Activated B cell treated with CpG ODN at 0.5 μM for 24 hours (primary cell): ENCODE results near the gene ADIPOQ. TPM values are rescaled to one million over a fixed set of nuclear protein-coding genes. Genes with fewer than 3 reads are reported as not detected.
"Not testable (repeated sequence)": the region's sequence is repeated elsewhere in the genome, so short reads cannot be mapped to it uniquely, and the experiment has no call there.

ENCODE experiments used
- ATAC-seq: fragments of 200-7000 bp; cut with Tn5 transposase; one replicate; pipeline ENCODE4 v1.10.0; 2021; ENCODE audit warnings: low read depth, mild to moderate bottlenecking, moderate library complexity
- CTCF ChIA-PET: fragments of 350-600 bp; sonication (Branson Sonifier 250); formaldehyde crosslinking; loops from one replicate; lab custom pipeline; 2021; ENCODE audit warnings: antibody characterized with exemption; lab: Charles Lee
- POLR2A ChIA-PET: fragments of 350-600 bp; sonication (Branson Sonifier 250); formaldehyde crosslinking; loops from one replicate; lab custom pipeline; 2021; ENCODE audit warnings: antibody characterized with exemption; lab: Charles Lee
- DNase-seq: peaks from one replicate; pipeline ENCODE4 v3.0.0; 2022
- H3K27ac Mint-ChIP-seq: one replicate; pipeline ENCODE4 v1.8.0; 2020; ENCODE audit warnings: mixed read lengths
- H3K27me3 Mint-ChIP-seq: one replicate; pipeline ENCODE4 v1.8.0; 2021; ENCODE audit warnings: mixed read lengths
- H3K36me3 Mint-ChIP-seq: one replicate; pipeline ENCODE4 v1.8.0; 2021; ENCODE audit warnings: low read depth, mixed read lengths
- H3K4me1 Mint-ChIP-seq: one replicate; pipeline ENCODE4 v1.8.0; 2021; ENCODE audit warnings: mixed read lengths
- H3K4me3 Mint-ChIP-seq: one replicate; pipeline ENCODE4 v1.8.0; 2020; ENCODE audit warnings: mild to moderate bottlenecking, mixed read lengths
- H3K9me3 Mint-ChIP-seq: one replicate; pipeline ENCODE4 v1.8.0; 2020; ENCODE audit warnings: mixed read lengths
- CTCF ChIP-seq: fragments of 200-600 bp; IDR thresholded peaks from one replicate; pipeline ENCODE4 v1.8.0; 2022; ENCODE audit warnings: antibody characterized with exemption, mild to moderate bottlenecking
- intact Hi-C: fragments of 100-400 bp; cut with micrococcal nuclease; formaldehyde crosslinking; loops from one replicate; pipeline ENCODE4 v1.15.1; 2024
- total RNA-seq: library from RNA; stranded (reverse); gene quantifications from 2 replicates; pipeline ENCODE4 v1.2.3, GENCODE V29; 2022

The ADIPOQ gene
- total RNA-seq, 1 donor from 2014 or later, result not detected

- H3K36me3 Mint-ChIP-seq, result no peaks in the 10 kb centered on the region
- ATAC-seq, result no peak
- no peaks in the 10 kb centered on the region for H3K9me3 Mint-ChIP-seq
- H3K27ac Mint-ChIP-seq, result no peak overlapping the region
- ChIA-PET CTCF (no interaction called here), POLR2A (no interaction called here)
- no peaks in the 10 kb centered on the region for H3K27me3 Mint-ChIP-seq
- no peak overlapping the region for H3K4me3 Mint-ChIP-seq
- DNase-seq, result no peak
- peaks cover 11% of the 10 kb centered on the region for H3K4me1 Mint-ChIP-seq
- intact Hi-C loops, result no loop called here
- TF ChIP-seq CTCF, result no peak
Measured at GRCh38 chr3:186870421-186871201, 28.1 kb downstream of the ADIPOQ start.

- intact Hi-C loops, result no loop called here
- no peaks in the 10 kb centered on the region for H3K27me3 Mint-ChIP-seq
- no peak for TF ChIP-seq CTCF
- no peak overlapping the region for H3K27ac Mint-ChIP-seq
- H3K36me3 Mint-ChIP-seq, result no peaks in the 10 kb centered on the region
- H3K4me3 Mint-ChIP-seq, result no peak overlapping the region
- H3K4me1 Mint-ChIP-seq, result peaks cover 11% of the 10 kb centered on the region
- ATAC-seq, result no peak
- POLR2A ChIA-PET, result no interaction called here
- CTCF ChIA-PET, result no interaction called here
- DNase-seq, result no peak
- H3K9me3 Mint-ChIP-seq, result no peaks in the 10 kb centered on the region
Measured at GRCh38 chr3:186871403-186871924, 29.0 kb downstream of the ADIPOQ start.

- H3K27ac Mint-ChIP-seq, ATAC-seq, H3K4me3 Mint-ChIP-seq, H3K27me3 Mint-ChIP-seq, H3K36me3 Mint-ChIP-seq, CTCF ChIA-PET, H3K9me3 Mint-ChIP-seq, intact Hi-C loops, DNase-seq, POLR2A ChIA-PET: not testable (repeated sequence)
- H3K4me1 Mint-ChIP-seq, result peaks cover 11% of the 10 kb centered on the region
Measured at GRCh38 chr3:186873796-186874195, 31.3 kb downstream of the ADIPOQ start.

- intact Hi-C loops, POLR2A ChIA-PET, H3K27ac Mint-ChIP-seq, CTCF ChIA-PET, H3K4me3 Mint-ChIP-seq, DNase-seq, ATAC-seq, H3K27me3 Mint-ChIP-seq, H3K9me3 Mint-ChIP-seq, H3K36me3 Mint-ChIP-seq: not testable (repeated sequence)
- peaks cover 11% of the 10 kb centered on the region for H3K4me1 Mint-ChIP-seq
Measured at GRCh38 chr3:186874216-186874615, 31.7 kb downstream of the ADIPOQ start.

- POLR2A ChIA-PET, H3K27me3 Mint-ChIP-seq, H3K36me3 Mint-ChIP-seq, intact Hi-C loops, H3K9me3 Mint-ChIP-seq, ATAC-seq, CTCF ChIA-PET, H3K4me3 Mint-ChIP-seq, H3K27ac Mint-ChIP-seq, DNase-seq: not testable (repeated sequence)
- peaks cover 11% of the 10 kb centered on the region for H3K4me1 Mint-ChIP-seq
Measured at GRCh38 chr3:186874841-186875240, 32.3 kb downstream of the ADIPOQ start.

GRCh38 chr3:186875708-186876107, 33.2 kb downstream of the ADIPOQ start:
- intact Hi-C loops, result no loop called here

More at GRCh38 chr3:186875708-186876107, 33.2 kb downstream of the ADIPOQ start:
- DNase-seq, result no peak
- Mint-ChIP-seq H3K36me3 (no peaks in the 10 kb centered on the region), H3K9me3 (no peaks in the 10 kb centered on the region), H3K4me1 (peaks cover 11% of the 10 kb centered on the region), H3K27ac (no peak overlapping the region), H3K27me3 (no peaks in the 10 kb centered on the region), H3K4me3 (no peak overlapping the region)
- CTCF ChIA-PET, result no interaction called here
- no peak for TF ChIP-seq CTCF
- no peak for ATAC-seq
- POLR2A ChIA-PET, result no interaction called here
